ENCODE results near the gene USH2A.

Gene USH2A

DNA sequence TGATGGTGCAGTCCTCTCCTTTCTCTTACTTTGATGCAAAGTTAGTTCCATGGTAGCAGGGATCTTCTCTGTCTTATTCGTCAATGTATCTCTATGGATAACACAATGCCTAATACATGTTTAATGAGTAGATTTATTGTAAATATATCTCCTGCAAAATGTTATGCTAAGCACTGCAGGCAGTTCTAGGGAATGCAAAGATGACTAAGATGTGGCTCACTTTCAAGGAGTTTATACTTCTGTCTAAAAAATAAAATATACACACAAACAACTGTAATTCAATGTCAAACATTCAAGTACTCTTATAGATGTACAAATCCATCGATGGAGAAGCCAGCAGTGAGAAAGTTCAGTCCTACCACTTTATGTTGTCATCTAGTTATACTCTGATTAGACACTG lies 661.8 kb downstream of the USH2A start:
- DNase-seq, result no peak

GRCh38 chr1:215754112-215754511 lies 669.1 kb downstream of the USH2A start:
- no peak for DNase-seq

DNA sequence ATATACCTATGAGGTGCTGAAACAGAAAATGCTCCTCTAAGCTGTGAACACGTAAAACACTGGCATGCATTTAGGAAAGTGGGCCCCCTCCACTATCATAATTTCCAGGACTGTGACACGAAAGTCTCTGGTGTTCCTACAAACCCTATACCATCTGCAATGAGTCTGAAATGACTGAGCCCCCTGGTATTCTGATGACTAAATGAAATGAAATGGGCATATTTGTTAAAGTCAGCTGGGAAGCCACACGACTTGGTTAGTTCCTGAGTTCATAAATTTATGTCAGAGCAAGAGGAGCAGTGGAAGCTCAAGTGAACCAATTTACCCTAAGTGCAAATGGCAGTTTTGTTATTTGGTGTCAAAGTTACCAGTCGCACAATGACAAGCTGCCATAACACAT lies 673.8 kb downstream of the USH2A start:
- no peak for DNase-seq

- DNase-seq, result no peak
Observed at GRCh38 chr1:215748431-215748830, 674.8 kb downstream of the USH2A start.

DNA sequence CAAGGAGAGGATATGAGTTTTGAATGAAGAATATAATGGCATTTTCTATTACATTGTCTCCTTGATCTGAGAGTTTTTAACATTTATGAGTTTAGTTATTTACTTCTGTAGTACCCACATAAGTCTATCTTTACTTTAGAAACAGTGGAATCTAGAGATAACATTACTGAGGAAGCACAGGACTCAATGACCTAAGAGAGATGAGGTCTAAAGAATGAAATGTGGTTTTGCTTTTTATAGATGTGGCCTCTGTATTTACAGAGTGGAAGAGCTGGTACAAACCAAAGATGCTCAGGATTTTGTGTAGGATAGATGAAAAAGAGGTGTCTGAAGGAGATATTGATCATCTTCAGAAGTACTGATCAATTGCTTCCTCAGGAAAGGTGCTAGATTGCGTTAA lies 678.8 kb downstream of the USH2A start:
- DNase-seq, result no peak

DNA sequence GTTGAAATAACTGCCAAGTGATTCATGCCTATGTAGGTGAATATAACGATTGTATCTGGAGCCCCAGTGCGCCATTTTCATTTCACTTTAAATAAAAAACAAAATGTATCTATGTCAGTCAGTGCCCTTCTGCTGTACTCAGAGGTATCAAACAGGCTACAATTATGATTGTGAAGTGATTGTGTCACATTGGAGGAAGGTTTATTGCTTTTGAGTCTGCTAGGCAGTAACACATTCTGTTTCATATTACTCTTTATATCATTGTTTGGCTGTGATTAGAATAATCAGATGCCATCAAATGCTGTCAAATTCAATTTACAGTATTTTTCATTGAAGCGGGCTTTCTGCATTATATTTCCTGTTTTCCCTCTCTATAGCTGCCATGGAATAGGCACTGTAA lies 684.2 kb downstream of the USH2A start:
- DNase-seq, result no peak

- DNase-seq, result no peak
Observed at GRCh38 chr1:215731699-215732098, 691.5 kb downstream of the USH2A start.

DNA sequence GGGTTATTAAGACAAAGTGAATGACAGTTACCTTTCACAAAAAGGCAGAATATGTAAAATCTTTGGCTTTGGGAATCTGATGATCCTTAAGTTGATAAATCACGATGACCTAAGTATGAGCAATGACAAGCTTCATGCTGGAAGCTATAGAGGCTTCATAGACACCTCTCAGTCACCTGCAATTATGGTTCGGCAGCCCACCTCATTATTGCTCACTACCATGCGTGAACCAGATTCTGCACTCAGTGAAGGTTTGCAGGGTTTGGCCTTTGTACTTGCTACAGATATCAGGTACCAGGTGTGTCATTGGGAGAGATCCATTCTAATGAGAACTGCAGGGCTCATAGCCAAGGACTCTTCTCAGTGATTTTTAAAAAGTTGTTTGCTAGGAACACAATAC lies 692.6 kb downstream of the USH2A start:
- no peak for DNase-seq

DNA sequence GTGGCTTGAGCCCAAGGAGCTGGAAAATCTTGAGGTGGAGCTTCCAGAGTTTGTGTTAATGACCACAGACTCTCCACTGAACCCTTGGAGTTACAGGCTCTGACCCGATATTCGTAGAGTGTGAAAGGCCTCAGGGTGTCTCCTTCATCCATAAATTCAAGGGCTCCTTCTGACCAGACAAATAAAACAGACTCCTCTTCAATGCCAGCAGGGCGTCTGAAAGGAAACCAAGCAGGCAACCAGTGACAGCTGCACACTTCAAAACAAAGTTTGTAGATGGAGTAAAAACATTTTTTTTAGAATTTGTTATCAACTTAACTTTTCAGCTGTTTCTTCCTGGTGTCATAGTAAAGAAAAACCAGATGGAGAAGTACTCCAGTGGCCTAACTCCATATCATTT lies 695.1 kb downstream of the USH2A start:
- no peak for DNase-seq

GRCh38 chr1:215720126-215720525 lies 703.1 kb downstream of the USH2A start:
- DNase-seq, result no peak

- DNase-seq, result no peak
Observed at GRCh38 chr1:215719552-215719951, 703.7 kb downstream of the USH2A start.

DNA sequence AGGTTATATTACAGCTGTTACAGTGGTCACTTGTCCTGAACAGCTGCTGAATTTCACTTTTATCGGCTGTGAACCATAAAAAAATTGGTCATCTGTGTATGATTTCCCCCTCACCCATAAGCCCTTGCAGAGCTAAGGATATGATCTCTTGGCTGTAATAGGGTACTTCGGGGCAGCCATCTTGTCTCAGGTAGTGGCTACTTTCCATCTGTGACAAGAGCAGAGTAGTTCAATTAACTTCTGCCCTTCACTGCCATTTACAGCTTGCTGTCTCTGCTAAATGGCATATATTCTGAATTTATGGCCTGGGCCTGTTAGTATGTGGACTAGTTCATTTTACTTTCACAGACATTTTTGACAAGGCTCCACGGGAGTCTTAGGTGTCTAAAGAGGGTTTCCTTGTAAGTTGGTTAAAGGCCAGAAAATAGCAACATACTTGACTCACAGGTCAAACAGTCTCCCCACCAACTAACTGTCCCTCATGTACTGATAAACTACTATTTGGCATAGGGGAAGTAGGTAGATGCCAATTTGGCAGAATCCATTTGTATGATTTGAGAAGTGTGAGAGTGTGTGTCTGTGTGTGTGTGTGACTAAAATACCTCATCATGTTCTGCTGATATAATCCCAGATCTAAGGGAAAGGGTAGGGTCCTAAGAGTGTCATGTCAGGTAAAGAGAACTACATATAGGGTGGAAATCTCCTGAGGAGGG lies 704.5 kb downstream of the USH2A start:
- DNase-seq, result no peak

DNA sequence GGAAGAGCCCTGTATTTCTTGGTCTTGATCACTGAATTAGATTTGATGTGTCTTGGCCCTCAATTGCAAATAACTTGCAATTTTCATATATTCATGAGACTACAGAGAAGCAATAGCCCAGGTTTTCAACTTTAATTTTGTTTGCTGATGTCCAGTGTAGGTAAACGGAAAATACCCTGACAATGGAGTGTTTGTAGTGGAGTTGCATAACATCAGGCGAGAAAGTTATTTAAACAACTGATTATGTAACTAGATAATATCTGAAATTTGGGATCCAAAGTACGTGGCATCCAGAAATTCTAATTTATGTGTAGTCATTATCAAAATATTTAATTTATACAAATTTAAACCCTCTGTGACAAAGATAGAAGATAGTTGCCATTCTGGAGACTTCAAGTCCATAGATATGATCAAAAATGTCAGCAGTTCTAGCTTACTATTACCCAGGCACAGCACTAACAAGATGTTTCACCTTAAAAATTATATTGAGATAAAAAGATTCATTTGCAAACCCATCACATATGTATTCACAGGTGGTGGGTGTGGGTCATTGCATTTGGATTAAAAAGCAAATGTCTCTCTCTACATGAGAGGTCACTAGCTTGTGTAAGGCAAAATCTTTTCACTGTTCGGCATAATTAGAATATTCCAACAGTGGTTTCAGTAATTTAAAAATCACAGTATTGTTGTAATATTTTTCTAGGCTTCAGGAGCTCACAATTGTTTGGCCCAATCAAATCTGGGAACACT lies 705.4 kb downstream of the USH2A start:
- DNase-seq, result no peak

DNA sequence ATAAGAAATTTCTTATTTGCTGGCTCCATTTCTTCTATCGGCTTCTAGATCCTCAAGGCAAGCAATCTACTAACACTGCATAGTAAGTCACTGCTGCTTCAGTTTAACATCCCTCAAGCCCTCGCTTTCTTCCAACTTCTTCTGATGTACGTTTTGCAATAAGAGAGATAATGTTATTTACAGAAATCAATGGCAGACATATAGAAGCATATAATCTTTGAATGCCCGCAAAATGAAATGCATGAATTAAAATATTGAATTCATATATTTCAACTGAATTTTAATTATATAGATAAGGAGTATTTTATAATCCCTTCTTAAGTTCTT lies 712.4 kb downstream of the USH2A start:
- no peak for DNase-seq

- peak; percentile 50 for DNase-seq
Observed at GRCh38 chr1:215710036-215710898, 713.0 kb downstream of the USH2A start.

DNA sequence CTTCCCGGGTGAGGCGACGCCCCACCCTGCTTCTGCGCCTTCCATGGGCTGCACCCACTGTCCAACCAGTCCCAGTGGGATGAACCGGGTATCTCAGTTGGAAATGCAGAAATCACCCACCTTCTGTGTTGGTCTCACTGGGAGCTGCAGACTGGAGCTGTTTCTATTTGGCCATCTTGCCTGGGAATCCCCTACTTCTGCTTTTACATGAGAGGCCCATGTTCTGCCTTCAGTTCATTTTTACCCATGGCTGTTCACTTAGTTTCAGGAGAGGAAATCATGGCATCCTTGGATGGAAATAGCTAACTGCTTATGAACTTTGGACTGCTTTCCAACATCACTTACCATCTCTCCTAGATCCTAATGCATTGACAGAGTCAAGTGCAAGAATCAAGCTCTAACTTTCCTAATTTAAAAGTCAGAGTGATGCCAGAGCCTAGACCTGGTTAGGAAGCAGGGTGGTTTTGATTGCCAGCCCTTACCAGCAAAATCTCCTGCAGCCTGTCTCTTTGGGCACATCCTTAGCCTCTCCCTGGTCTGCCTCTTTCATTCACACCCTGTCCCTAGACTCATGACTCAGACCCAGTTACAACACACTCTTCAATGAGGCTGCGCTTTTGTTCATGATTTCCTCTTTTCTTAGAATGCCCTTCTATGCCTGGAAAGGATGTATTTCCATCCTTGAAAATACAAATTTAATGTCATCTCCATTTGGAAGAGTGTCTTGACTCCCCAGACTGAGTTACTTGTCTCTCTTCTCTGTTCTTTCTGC lies 719.0 kb downstream of the USH2A start:
- DNase-seq, result no peak

DNA sequence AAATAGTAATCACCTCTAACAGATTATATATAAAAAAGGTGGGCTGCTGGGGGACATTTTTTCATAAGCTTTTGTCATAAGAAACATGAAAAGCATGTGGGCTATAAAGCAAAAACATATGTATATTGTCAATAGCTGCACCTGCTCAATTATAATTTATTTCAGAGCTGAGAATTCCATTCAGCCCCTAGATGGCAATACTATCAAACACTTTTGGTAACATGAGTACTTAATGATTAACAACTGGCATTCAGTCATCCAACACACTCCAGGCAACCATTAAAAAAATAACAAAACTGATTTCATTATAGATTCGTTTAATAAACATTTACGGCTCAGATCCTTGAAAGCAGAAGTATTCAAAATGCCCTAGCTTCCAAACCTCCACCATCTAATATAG lies 741.0 kb downstream of the USH2A start:
- DNase-seq, result no peak

DNA sequence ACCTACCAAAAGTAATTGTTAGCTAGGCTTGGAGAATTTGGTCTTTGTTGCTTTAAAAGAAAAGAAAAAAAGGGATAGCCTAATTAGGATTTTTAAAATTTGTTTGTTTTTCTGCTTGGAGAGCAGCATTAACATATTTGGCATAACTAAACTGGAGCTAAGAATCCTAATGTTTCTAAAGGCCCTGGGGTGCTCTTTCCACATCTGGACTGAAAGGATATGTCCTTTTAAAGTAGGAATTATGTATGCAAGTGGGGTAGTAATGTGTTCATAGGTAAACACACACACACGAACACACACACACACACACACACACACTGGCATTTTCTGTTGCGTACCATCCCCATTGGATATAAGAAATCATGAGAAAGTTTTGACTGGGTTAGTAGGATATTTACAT lies 742.2 kb downstream of the USH2A start:
- DNase-seq, result no peak

GRCh38 chr1:215679231-215679630 lies 744.0 kb downstream of the USH2A start:
- no peak for DNase-seq

DNA sequence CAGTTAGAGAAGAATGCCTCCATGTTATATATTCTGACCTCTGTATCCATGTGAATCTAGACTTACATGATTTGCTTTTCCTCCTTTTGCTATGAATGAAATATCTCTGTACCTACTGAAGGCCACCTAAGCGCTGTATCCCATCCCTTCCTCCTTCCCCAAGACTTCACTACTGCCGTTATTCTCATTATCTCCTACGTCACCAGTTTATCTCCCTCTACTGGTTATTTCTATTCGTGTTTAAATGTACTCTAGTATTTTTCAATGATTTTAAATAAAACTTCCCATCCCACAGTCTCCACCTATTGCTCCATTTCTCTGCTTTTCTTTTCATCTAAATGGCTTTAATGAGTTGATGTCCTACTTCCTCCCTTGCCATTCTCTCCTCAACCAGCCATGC lies 746.1 kb downstream of the USH2A start:
- DNase-seq, result no peak

- no peak for DNase-seq
Observed at GRCh38 chr1:215673943-215674342, 749.3 kb downstream of the USH2A start.

GRCh38 chr1:215672482-215672881 lies 750.8 kb downstream of the USH2A start:
- no peak for DNase-seq

Data from activated CD4-positive, alpha-beta T cell treated with anti-CD3 and anti-CD28 coated beads, Interleukin-10, Interleukin-2, amounts not matched to agents 100 ng/mL and 50 ng/mL, durations not matched to agents 16 hours and 8 hours (primary cell).